Activated T-cell treated with anti-CD3 and anti-CD28 coated beads, Interleukin-2, amount 50 U/mL, for 4 hours (primary cell): ENCODE results near the gene WASF3. TPM values are rescaled to one million over a fixed set of nuclear protein-coding genes. Genes with fewer than 3 reads are reported as not detected.

Experiments used
- ATAC-seq, 2 donors: fragments of 200-7000 bp; cut with Tn5 transposase; one replicate each; pipeline ENCODE4 v1.10.0; 2021
- DNase-seq: peaks from one replicate; pipeline ENCODE4 v3.0.0-alpha.2; 2020
- H3K27me3 Mint-ChIP-seq: one replicate; pipeline ENCODE4 v1.8.0; 2021; ENCODE audit warnings: low read depth, mixed read lengths
- H3K36me3 Mint-ChIP-seq: one replicate; pipeline ENCODE4 v1.8.0; 2022; ENCODE audit warnings: mixed read lengths; ENCODE audit not compliant: insufficient read depth
- H3K4me1 Mint-ChIP-seq: one replicate; pipeline ENCODE4 v1.8.0; 2021; ENCODE audit warnings: low read depth, mixed read lengths
- H3K4me3 Mint-ChIP-seq: one replicate; pipeline ENCODE4 v1.8.0; 2021; ENCODE audit warnings: mild to moderate bottlenecking, moderate library complexity, mixed read lengths
- H3K9me3 Mint-ChIP-seq: one replicate; pipeline ENCODE4 v1.8.0; 2021; ENCODE audit warnings: mixed read lengths
- total RNA-seq, 3 donors: library from RNA; stranded (reverse); gene quantifications; one replicate each; pipeline ENCODE4 v1.2.1, GENCODE V29; 2021

The WASF3 gene
- total RNA-seq, 3 donors from 2014 or later = 0.14 to 0.33 (median 0.26) TPM

GRCh38 chr13:26589754-26590153 lies 32.3 kb downstream of the WASF3 start:
- no peak for ATAC-seq
- peaks cover 17% of the 10 kb centered on the region for H3K27me3 Mint-ChIP-seq
- H3K4me1 Mint-ChIP-seq = no peaks in the 10 kb centered on the region
- H3K36me3 Mint-ChIP-seq = no peaks in the 10 kb centered on the region
- DNase-seq = no peak
- no peak overlapping the region for H3K4me3 Mint-ChIP-seq
- no peaks in the 10 kb centered on the region for H3K9me3 Mint-ChIP-seq

GRCh38 chr13:26590379-26590778 lies 32.9 kb downstream of the WASF3 start:
- Mint-ChIP-seq H3K9me3 (no peaks in the 10 kb centered on the region), H3K36me3 (no peaks in the 10 kb centered on the region), H3K4me3 (no peak overlapping the region), H3K27me3 (peaks cover 17% of the 10 kb centered on the region), H3K4me1 (no peaks in the 10 kb centered on the region)
- no peak for DNase-seq
- no peak for ATAC-seq

GRCh38 chr13:26590951-26591350 lies 33.5 kb downstream of the WASF3 start:
- no peak for DNase-seq
- ATAC-seq = no peak
- Mint-ChIP-seq H3K36me3 (no peaks in the 10 kb centered on the region), H3K9me3 (no peaks in the 10 kb centered on the region), H3K4me3 (no peak overlapping the region), H3K4me1 (no peaks in the 10 kb centered on the region), H3K27me3 (peaks cover 17% of the 10 kb centered on the region)

GRCh38 chr13:26591672-26592071 lies 34.2 kb downstream of the WASF3 start:
- Mint-ChIP-seq H3K27me3 (peaks cover 17% of the 10 kb centered on the region), H3K4me3 (no peak overlapping the region), H3K9me3 (peaks cover 5% of the 10 kb centered on the region), H3K4me1 (no peaks in the 10 kb centered on the region), H3K36me3 (no peaks in the 10 kb centered on the region)
- ATAC-seq (no peak), DNase-seq (no peak)

GRCh38 chr13:26593661-26594060 lies 36.2 kb downstream of the WASF3 start:
- DNase-seq (no peak), ATAC-seq (no peak)
- Mint-ChIP-seq H3K9me3 (peaks cover 11% of the 10 kb centered on the region), H3K4me3 (no peak overlapping the region), H3K27me3 (peaks cover 17% of the 10 kb centered on the region), H3K36me3 (no peaks in the 10 kb centered on the region), H3K4me1 (no peaks in the 10 kb centered on the region)

- H3K27me3 Mint-ChIP-seq = peaks cover 13% of the 10 kb centered on the region
- no peak for ATAC-seq
- no peaks in the 10 kb centered on the region for H3K4me1 Mint-ChIP-seq
- no peak overlapping the region for H3K4me3 Mint-ChIP-seq
- H3K36me3 Mint-ChIP-seq = no peaks in the 10 kb centered on the region
- peaks cover 11% of the 10 kb centered on the region for H3K9me3 Mint-ChIP-seq
- DNase-seq = no peak
These were observed 36.9 kb downstream of the WASF3 start for GRCh38 chr13:26594363-26594762.

GRCh38 chr13:26596458-26596857 lies 39.0 kb downstream of the WASF3 start:
- DNase-seq (no peak), ATAC-seq (no peak)
- H3K9me3 Mint-ChIP-seq = peaks cover 11% of the 10 kb centered on the region
- H3K4me1 Mint-ChIP-seq = no peaks in the 10 kb centered on the region
- no peak overlapping the region for H3K4me3 Mint-ChIP-seq
- no peaks in the 10 kb centered on the region for H3K36me3 Mint-ChIP-seq
- H3K27me3 Mint-ChIP-seq = peaks cover 11% of the 10 kb centered on the region

- ATAC-seq = no peak
- Mint-ChIP-seq H3K4me1 (no peaks in the 10 kb centered on the region), H3K9me3 (peaks cover 11% of the 10 kb centered on the region), H3K36me3 (no peaks in the 10 kb centered on the region), H3K27me3 (peaks cover 11% of the 10 kb centered on the region), H3K4me3 (no peak overlapping the region)
- no peak for DNase-seq
These were observed 41.9 kb downstream of the WASF3 start for GRCh38 chr13:26599403-26599802.

- DNase-seq = no peak
- peaks cover 11% of the 10 kb centered on the region for H3K9me3 Mint-ChIP-seq
- H3K4me3 Mint-ChIP-seq = no peak overlapping the region
- H3K4me1 Mint-ChIP-seq = no peaks in the 10 kb centered on the region
- no peaks in the 10 kb centered on the region for H3K36me3 Mint-ChIP-seq
- no peak for ATAC-seq
- H3K27me3 Mint-ChIP-seq = peaks cover 7% of the 10 kb centered on the region
These were observed 42.4 kb downstream of the WASF3 start for GRCh38 chr13:26599860-26600259.

GRCh38 chr13:26600343-26600742 lies 42.9 kb downstream of the WASF3 start:
- Mint-ChIP-seq H3K27me3 (peaks cover 7% of the 10 kb centered on the region), H3K36me3 (no peaks in the 10 kb centered on the region)

GRCh38 chr13:26601669-26602068 lies 44.2 kb downstream of the WASF3 start:
- H3K36me3 Mint-ChIP-seq = no peaks in the 10 kb centered on the region
- ATAC-seq (no peak), DNase-seq (no peak)
- H3K4me1 Mint-ChIP-seq = no peaks in the 10 kb centered on the region
- no peak overlapping the region for H3K4me3 Mint-ChIP-seq
- peaks cover 7% of the 10 kb centered on the region for H3K9me3 Mint-ChIP-seq
- peaks cover 7% of the 10 kb centered on the region for H3K27me3 Mint-ChIP-seq

More at GRCh38 chr13:26600343-26600742, 42.9 kb downstream of the WASF3 start:
- H3K4me1 Mint-ChIP-seq = no peaks in the 10 kb centered on the region
- H3K4me3 Mint-ChIP-seq = no peak overlapping the region
- ATAC-seq = no peak
- DNase-seq = no peak
- peaks cover 11% of the 10 kb centered on the region for H3K9me3 Mint-ChIP-seq

GRCh38 chr13:26602783-26603182 lies 45.3 kb downstream of the WASF3 start:
- H3K27me3 Mint-ChIP-seq = peaks cover 7% of the 10 kb centered on the region
- H3K4me1 Mint-ChIP-seq = no peaks in the 10 kb centered on the region
- peaks cover 3% of the 10 kb centered on the region for H3K9me3 Mint-ChIP-seq
- DNase-seq = no peak
- no peak overlapping the region for H3K4me3 Mint-ChIP-seq
- ATAC-seq = no peak
- H3K36me3 Mint-ChIP-seq = no peaks in the 10 kb centered on the region

- DNase-seq (no peak), ATAC-seq (no peak)
- Mint-ChIP-seq H3K27me3 (peaks cover 5% of the 10 kb centered on the region), H3K36me3 (no peaks in the 10 kb centered on the region), H3K4me1 (no peaks in the 10 kb centered on the region), H3K4me3 (no peak overlapping the region), H3K9me3 (no peaks in the 10 kb centered on the region)
These were observed 47.5 kb downstream of the WASF3 start for GRCh38 chr13:26604784-26605545.

- no peaks in the 10 kb centered on the region for H3K9me3 Mint-ChIP-seq
- H3K4me3 Mint-ChIP-seq = no peak overlapping the region
- ATAC-seq (no peak), DNase-seq (no peak)
- H3K4me1 Mint-ChIP-seq = no peaks in the 10 kb centered on the region
- peaks cover 9% of the 10 kb centered on the region for H3K27me3 Mint-ChIP-seq
- no peaks in the 10 kb centered on the region for H3K36me3 Mint-ChIP-seq
These were observed 48.4 kb downstream of the WASF3 start for GRCh38 chr13:26605845-26606244.

GRCh38 chr13:26606631-26607030 lies 49.1 kb downstream of the WASF3 start:
- no peak overlapping the region for H3K4me3 Mint-ChIP-seq
- H3K9me3 Mint-ChIP-seq = no peaks in the 10 kb centered on the region
- H3K36me3 Mint-ChIP-seq = no peaks in the 10 kb centered on the region
- H3K27me3 Mint-ChIP-seq = peaks cover 6% of the 10 kb centered on the region
- no peaks in the 10 kb centered on the region for H3K4me1 Mint-ChIP-seq
- ATAC-seq = no peak
- no peak for DNase-seq
